GM21447 (cell line): ENCODE data around the gene ELOVL7.
"Not testable (repeated sequence)": the region's sequence is repeated elsewhere in the genome, so short reads cannot be mapped to it uniquely, and the experiment has no call there.

ENCODE experiments used
- ATAC-seq: cut with Tn5 transposase; IDR thresholded peaks from one replicate; pipeline ENCODE4 v1.9.1; 2021; ENCODE audit not compliant: unreplicated experiment

Gene ELOVL7

GRCh38 chr5:60797482-60798153, 46.5 kb downstream of the ELOVL7 start:
- no peak for ATAC-seq

GRCh38 chr5:60795424-60795950, 48.6 kb downstream of the ELOVL7 start:
- ATAC-seq: not testable (repeated sequence)

- ATAC-seq: no peak
Measured at GRCh38 chr5:60794691-60795090, 49.4 kb downstream of the ELOVL7 start.

GRCh38 chr5:60792438-60792837, 51.6 kb downstream of the ELOVL7 start:
- ATAC-seq: no peak

- ATAC-seq: no peak
Measured at GRCh38 chr5:60789551-60789950, 54.5 kb downstream of the ELOVL7 start.

GRCh38 chr5:60788863-60789513, 55.1 kb downstream of the ELOVL7 start:
- ATAC-seq: no peak

- no peak for ATAC-seq
Measured at GRCh38 chr5:60779466-60779865, 64.6 kb downstream of the ELOVL7 start.

- ATAC-seq: no peak
Measured at GRCh38 chr5:60776343-60776742, 67.7 kb downstream of the ELOVL7 start.

GRCh38 chr5:60765019-60765709, 78.9 kb downstream of the ELOVL7 start:
- ATAC-seq: no peak

GRCh38 chr5:60763061-60763460, 81.0 kb downstream of the ELOVL7 start:
- no peak for ATAC-seq

- no peak for ATAC-seq
Measured at GRCh38 chr5:60754495-60754894, 89.6 kb downstream of the ELOVL7 start.

GRCh38 chr5:60744682-60745081, 99.4 kb downstream of the ELOVL7 start:
- no peak for ATAC-seq

GRCh38 chr5:60743511-60744314, 100.4 kb downstream of the ELOVL7 start:
- ATAC-seq: no peak

GRCh38 chr5:60740322-60740721, 103.7 kb downstream of the ELOVL7 start:
- ATAC-seq: no peak

GRCh38 chr5:60738933-60739332, 105.1 kb downstream of the ELOVL7 start:
- ATAC-seq: no peak

- no peak for ATAC-seq
Measured at GRCh38 chr5:60738461-60738860, 105.6 kb downstream of the ELOVL7 start.

- ATAC-seq: not testable (repeated sequence)
Measured at GRCh38 chr5:60730858-60731257, 113.2 kb downstream of the ELOVL7 start.

- no peak for ATAC-seq
Measured at GRCh38 chr5:60727033-60727679, 116.9 kb downstream of the ELOVL7 start.

GRCh38 chr5:60724126-60724525, 119.9 kb downstream of the ELOVL7 start:
- no peak for ATAC-seq

- ATAC-seq: no peak
Measured at GRCh38 chr5:60722416-60722815, 121.7 kb downstream of the ELOVL7 start.

GRCh38 chr5:60719329-60719728, 124.7 kb downstream of the ELOVL7 start:
- no peak for ATAC-seq
